ENCODE results near the gene NCOA3.

Gene NCOA3

DNA sequence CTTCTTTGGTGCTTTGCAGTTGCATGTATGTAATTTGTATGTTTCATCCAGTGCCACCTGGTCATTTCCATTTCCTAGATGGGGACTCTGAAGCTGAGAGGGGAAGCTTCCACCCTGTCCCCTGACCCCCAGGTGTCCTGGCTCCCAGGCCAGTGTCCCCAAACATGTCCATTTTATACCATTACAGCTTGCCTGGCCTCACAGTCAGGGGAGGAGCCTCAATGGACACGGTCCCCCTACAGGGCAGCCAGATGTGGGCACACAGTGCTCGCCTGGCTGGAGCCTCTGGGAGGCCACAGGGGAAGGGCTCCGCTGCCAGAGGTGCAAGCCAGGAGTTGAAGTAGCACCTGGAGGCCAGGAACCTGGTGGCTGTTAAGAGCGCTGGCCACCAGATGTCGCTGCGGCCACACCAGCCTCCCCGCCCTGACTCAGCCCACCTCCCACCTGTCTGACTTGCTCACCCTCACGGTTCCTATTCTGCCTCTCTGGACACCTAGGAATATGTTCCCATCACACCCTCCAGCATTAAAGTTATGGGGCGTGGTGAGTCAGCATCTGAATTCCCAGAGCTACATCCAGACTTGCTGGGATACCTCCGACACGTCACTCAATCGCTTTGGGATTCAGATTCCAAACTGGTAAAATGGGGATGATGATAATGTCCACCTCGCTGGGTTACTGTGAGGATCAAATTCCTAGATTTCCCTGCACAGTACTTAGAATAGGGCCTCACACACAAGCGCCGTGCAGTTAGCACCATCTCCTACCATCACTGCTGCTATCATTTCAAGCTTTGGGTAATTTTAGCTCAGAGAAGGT, 176.2 kb downstream of the NCOA3 start (continued):
- TF ChIP-seq ZNF565 (CRISPR knock-in tag; conservative IDR thresholded peaks at IDR 0.05; ENCODE audit: low read depth) (no peak), ESRRG (CRISPR knock-in tag; IDR thresholded peaks at IDR 0.05) (no peak), ZFP30 (CRISPR knock-in tag; IDR thresholded peaks at IDR 0.05) (no peak)

DNA sequence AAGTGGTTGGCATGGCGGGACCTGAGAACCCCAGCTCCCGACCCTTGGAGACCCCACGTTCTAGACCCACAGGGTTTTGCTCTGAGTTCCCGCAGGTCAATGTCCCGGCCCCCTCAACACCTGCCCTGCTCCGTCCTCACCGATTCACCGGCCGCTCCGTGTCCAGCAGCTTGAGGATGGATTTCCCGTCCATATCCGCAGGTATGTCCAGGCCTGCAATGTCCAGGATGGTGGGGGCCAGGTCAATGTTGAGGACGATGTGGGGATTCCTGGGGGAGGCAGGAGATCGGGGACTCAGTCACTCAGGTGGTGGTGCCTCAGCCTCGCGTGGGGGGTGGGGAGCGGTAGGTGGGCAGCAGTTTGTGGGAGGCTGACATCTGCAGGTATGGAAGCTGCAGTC, 176.8 kb downstream of the NCOA3 start:
- no peak for ATAC-seq
- TF ChIP-seq GLIS3 (CRISPR knock-in tag; IDR thresholded peaks at IDR 0.05) (no peak), ISL1 (CRISPR knock-in tag; IDR thresholded peaks at IDR 0.05) (no peak), TOX (CRISPR knock-in tag; IDR thresholded peaks at IDR 0.05; ENCODE audit: borderline replicate concordance) (no peak), ESRRG (CRISPR knock-in tag; IDR thresholded peaks at IDR 0.05) (no peak), SNAI2 (CRISPR knock-in tag; IDR thresholded peaks at IDR 0.05) (no peak), CSDC2 (CRISPR knock-in tag; IDR thresholded peaks at IDR 0.05) (no peak), BACH2 (CRISPR knock-in tag; IDR thresholded peaks at IDR 0.05; ENCODE audit: borderline replicate concordance) (no peak), ZFP30 (CRISPR knock-in tag; IDR thresholded peaks at IDR 0.05) (no peak), ZNF565 (CRISPR knock-in tag; conservative IDR thresholded peaks at IDR 0.05; ENCODE audit: low read depth) (no peak), ZNF8 (CRISPR knock-in tag; IDR thresholded peaks at IDR 0.05) (no peak)
- TF ChIP-seq, protein P1, sequence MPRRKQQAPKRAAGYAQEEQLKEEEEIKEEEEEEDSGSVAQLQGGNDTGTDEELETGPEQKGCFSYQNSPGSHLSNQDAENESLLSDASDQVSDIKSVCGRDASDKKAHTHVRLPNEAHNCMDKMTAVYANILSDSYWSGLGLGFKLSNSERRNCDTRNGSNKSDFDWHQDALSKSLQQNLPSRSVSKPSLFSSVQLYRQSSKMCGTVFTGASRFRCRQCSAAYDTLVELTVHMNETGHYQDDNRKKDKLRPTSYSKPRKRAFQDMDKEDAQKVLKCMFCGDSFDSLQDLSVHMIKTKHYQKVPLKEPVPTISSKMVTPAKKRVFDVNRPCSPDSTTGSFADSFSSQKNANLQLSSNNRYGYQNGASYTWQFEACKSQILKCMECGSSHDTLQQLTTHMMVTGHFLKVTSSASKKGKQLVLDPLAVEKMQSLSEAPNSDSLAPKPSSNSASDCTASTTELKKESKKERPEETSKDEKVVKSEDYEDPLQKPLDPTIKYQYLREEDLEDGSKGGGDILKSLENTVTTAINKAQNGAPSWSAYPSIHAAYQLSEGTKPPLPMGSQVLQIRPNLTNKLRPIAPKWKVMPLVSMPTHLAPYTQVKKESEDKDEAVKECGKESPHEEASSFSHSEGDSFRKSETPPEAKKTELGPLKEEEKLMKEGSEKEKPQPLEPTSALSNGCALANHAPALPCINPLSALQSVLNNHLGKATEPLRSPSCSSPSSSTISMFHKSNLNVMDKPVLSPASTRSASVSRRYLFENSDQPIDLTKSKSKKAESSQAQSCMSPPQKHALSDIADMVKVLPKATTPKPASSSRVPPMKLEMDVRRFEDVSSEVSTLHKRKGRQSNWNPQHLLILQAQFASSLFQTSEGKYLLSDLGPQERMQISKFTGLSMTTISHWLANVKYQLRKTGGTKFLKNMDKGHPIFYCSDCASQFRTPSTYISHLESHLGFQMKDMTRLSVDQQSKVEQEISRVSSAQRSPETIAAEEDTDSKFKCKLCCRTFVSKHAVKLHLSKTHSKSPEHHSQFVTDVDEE (CRISPR knock-in tag; IDR thresholded peaks at IDR 0.05) = no peak
- TF ChIP-seq, protein P2, sequence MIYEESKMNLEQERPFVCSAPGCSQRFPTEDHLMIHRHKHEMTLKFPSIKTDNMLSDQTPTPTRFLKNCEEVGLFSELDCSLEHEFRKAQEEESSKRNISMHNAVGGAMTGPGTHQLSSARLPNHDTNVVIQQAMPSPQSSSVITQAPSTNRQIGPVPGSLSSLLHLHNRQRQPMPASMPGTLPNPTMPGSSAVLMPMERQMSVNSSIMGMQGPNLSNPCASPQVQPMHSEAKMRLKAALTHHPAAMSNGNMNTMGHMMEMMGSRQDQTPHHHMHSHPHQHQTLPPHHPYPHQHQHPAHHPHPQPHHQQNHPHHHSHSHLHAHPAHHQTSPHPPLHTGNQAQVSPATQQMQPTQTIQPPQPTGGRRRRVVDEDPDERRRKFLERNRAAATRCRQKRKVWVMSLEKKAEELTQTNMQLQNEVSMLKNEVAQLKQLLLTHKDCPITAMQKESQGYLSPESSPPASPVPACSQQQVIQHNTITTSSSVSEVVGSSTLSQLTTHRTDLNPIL (CRISPR knock-in tag; IDR thresholded peaks at IDR 0.05; ENCODE audit: low read depth) = no peak
- TF ChIP-seq, protein P3, sequence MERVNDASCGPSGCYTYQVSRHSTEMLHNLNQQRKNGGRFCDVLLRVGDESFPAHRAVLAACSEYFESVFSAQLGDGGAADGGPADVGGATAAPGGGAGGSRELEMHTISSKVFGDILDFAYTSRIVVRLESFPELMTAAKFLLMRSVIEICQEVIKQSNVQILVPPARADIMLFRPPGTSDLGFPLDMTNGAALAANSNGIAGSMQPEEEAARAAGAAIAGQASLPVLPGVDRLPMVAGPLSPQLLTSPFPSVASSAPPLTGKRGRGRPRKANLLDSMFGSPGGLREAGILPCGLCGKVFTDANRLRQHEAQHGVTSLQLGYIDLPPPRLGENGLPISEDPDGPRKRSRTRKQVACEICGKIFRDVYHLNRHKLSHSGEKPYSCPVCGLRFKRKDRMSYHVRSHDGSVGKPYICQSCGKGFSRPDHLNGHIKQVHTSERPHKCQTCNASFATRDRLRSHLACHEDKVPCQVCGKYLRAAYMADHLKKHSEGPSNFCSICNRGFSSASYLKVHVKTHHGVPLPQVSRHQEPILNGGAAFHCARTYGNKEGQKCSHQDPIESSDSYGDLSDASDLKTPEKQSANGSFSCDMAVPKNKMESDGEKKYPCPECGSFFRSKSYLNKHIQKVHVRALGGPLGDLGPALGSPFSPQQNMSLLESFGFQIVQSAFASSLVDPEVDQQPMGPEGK (CRISPR knock-in tag; IDR thresholded peaks at IDR 0.05; ENCODE audit: borderline replicate concordance) = no peak

DNA sequence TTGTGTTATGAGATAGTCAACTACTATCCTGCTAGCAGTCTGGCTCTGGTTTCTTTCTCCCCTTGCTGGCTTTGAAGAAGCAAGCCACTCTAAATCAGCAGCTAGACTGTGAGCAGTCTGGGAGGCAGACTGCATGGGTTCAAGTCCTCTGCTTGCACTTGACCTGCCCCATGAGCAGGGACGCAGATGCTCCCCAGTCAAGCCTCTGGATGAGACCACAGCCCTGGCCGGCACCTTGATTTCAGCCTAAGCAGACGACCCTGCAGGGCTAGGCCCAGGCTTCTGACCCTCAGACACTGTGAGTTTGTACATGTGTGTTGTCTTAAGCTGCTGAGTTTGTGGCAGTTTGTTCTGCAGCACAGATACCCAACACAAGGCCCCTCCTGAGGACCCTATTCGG, 177.8 kb downstream of the NCOA3 start:
- TF ChIP-seq, protein P4, sequence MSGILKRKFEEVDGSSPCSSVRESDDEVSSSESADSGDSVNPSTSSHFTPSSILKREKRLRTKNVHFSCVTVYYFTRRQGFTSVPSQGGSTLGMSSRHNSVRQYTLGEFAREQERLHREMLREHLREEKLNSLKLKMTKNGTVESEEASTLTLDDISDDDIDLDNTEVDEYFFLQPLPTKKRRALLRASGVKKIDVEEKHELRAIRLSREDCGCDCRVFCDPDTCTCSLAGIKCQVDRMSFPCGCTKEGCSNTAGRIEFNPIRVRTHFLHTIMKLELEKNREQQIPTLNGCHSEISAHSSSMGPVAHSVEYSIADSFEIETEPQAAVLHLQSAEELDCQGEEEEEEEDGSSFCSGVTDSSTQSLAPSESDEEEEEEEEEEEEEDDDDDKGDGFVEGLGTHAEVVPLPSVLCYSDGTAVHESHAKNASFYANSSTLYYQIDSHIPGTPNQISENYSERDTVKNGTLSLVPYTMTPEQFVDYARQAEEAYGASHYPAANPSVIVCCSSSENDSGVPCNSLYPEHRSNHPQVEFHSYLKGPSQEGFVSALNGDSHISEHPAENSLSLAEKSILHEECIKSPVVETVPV (CRISPR knock-in tag; IDR thresholded peaks at IDR 0.05) = no peak
- no peak for TF ChIP-seq GLIS3 (CRISPR knock-in tag; IDR thresholded peaks at IDR 0.05)
- no peak for TF ChIP-seq ISL1 (CRISPR knock-in tag; IDR thresholded peaks at IDR 0.05)
- no peak for TF ChIP-seq ESRRG (CRISPR knock-in tag; IDR thresholded peaks at IDR 0.05)
- no peak for TF ChIP-seq PPARA (CRISPR knock-in tag; IDR thresholded peaks at IDR 0.05; ENCODE audit: borderline replicate concordance)
- TF ChIP-seq ZC3H10 (CRISPR knock-in tag; IDR thresholded peaks at IDR 0.05) = no peak
- TF ChIP-seq, protein P2 (CRISPR knock-in tag; IDR thresholded peaks at IDR 0.05; ENCODE audit: low read depth) = no peak
- no peak for TF ChIP-seq TCF4 (CRISPR knock-in tag; IDR thresholded peaks at IDR 0.05; ENCODE audit: borderline replicate concordance)
- TF ChIP-seq ZFP3 (CRISPR knock-in tag; IDR thresholded peaks at IDR 0.05) = no peak
- TF ChIP-seq OSR1 (CRISPR knock-in tag; IDR thresholded peaks at IDR 0.05) = no peak
- TF ChIP-seq RARB (CRISPR knock-in tag; IDR thresholded peaks at IDR 0.05) = no peak
- no peak for TF ChIP-seq ZFP30 (CRISPR knock-in tag; IDR thresholded peaks at IDR 0.05)
- TF ChIP-seq ARNTL (CRISPR knock-in tag; IDR thresholded peaks at IDR 0.05; ENCODE audit: borderline replicate concordance, low read depth) = no peak
- no peak for TF ChIP-seq CSDC2 (CRISPR knock-in tag; IDR thresholded peaks at IDR 0.05)
- TF ChIP-seq SNAI2 (CRISPR knock-in tag; IDR thresholded peaks at IDR 0.05) = no peak
- ATAC-seq = no peak
